WTC11 (cell line): ENCODE measurements around the gene FGD5. TPM values are rescaled to one million over a fixed set of nuclear protein-coding genes. Genes with fewer than 3 reads are reported as not detected.

Source experiments
- ATAC-seq: fragments of 200-7000 bp; cut with Tn5 transposase; 2 replicates; pipeline ENCODE4 v1.10.0; 2021; ENCODE audit warnings: mild to moderate bottlenecking, moderate library complexity
- CTCF ChIA-PET: fragments of 300-600 bp; sonication (Branson Sonifier 250); formaldehyde crosslinking; loops from one replicate; lab custom pipeline; 2021; ENCODE audit warnings: antibody characterized with exemption; lab: Charles Lee
- POLR2A ChIA-PET: fragments of 350-600 bp; sonication (Branson Sonifier 250); formaldehyde crosslinking; loops from one replicate; lab custom pipeline; 2021; ENCODE audit warnings: antibody characterized with exemption; lab: Charles Lee
- DNase-seq: peaks from one replicate; pipeline ENCODE4 v3.0.0; 2021; ENCODE audit warnings: low spot score
- H3K27ac Mint-ChIP-seq: 2 replicates; pipeline ENCODE4 v1.8.0; 2021; ENCODE audit warnings: mixed read lengths
- H3K27me3 Mint-ChIP-seq: 2 replicates; pipeline ENCODE4 v1.8.0; 2021; ENCODE audit warnings: low read depth, mild to moderate bottlenecking, moderate library complexity, mixed read lengths
- H3K36me3 Mint-ChIP-seq: 2 replicates; pipeline ENCODE4 v1.8.0; 2021; ENCODE audit warnings: mixed read lengths
- H3K4me1 Mint-ChIP-seq: 2 replicates; pipeline ENCODE4 v1.8.0; 2022; ENCODE audit warnings: mixed read lengths
- H3K4me3 Mint-ChIP-seq: 2 replicates; pipeline ENCODE4 v1.8.0; 2021; ENCODE audit warnings: mild to moderate bottlenecking, moderate library complexity, mixed read lengths
- H3K9me3 Mint-ChIP-seq: 2 replicates; pipeline ENCODE4 v1.8.0; 2021; ENCODE audit warnings: mixed read lengths
- ESRRA ChIP-seq: sonication (generic); formaldehyde crosslinking; IDR thresholded peaks from 2 replicates; pipeline ENCODE4 v1.8.1; 2022; ENCODE audit warnings: mild to moderate bottlenecking, missing genetic modification reagents, borderline replicate concordance
- FOXJ3 ChIP-seq: sonication (generic); formaldehyde crosslinking; IDR thresholded peaks from 2 replicates; pipeline ENCODE4 v1.9.0; 2021; ENCODE audit warnings: missing genetic modification reagents, mild to moderate bottlenecking, borderline replicate concordance
- JAZF1 ChIP-seq: fragments of 250-450 bp; sonication (Bioruptor Pico); IDR thresholded peaks from 2 replicates; pipeline ENCODE4 v1.9.0; 2021; ENCODE audit warnings: moderate library complexity, mild to moderate bottlenecking, inconsistent platforms
- NFATC4 ChIP-seq: fragments of 250-450 bp; sonication (Bioruptor Pico); IDR thresholded peaks from 2 replicates; pipeline ENCODE4 v1.9.0; 2021; ENCODE audit warnings: mild to moderate bottlenecking
- NR2C2 ChIP-seq: sonication (generic); formaldehyde crosslinking; IDR thresholded peaks from 2 replicates; pipeline ENCODE4 v1.8.0; 2022; ENCODE audit warnings: mild to moderate bottlenecking, missing genetic modification reagents
- RELA ChIP-seq: sonication (generic); formaldehyde crosslinking; IDR thresholded peaks from 2 replicates; pipeline ENCODE4 v1.8.1; 2022; ENCODE audit warnings: missing genetic modification reagents, mild to moderate bottlenecking, borderline replicate concordance
- SMAD4 ChIP-seq: sonication (generic); formaldehyde crosslinking; IDR thresholded peaks from 2 replicates; pipeline ENCODE4 v1.8.0; 2022; ENCODE audit warnings: mild to moderate bottlenecking, missing genetic modification reagents
- SP1 ChIP-seq: sonication (generic); formaldehyde crosslinking; conservative IDR thresholded peaks from 2 replicates; pipeline ENCODE4 v1.8.1; 2022; ENCODE audit warnings: missing genetic modification reagents
- TEAD1 ChIP-seq: sonication (generic); formaldehyde crosslinking; IDR thresholded peaks from 2 replicates; pipeline ENCODE4 v1.8.0; 2022; ENCODE audit warnings: mild to moderate bottlenecking, missing genetic modification reagents
- total RNA-seq: library from RNA; stranded (reverse); gene quantifications from 3 replicates; pipeline ENCODE4 v1.2.3, GENCODE V29; 2021
- TF ChIP-seq, protein P1 (sequence below): sonication (generic); formaldehyde crosslinking; conservative IDR thresholded peaks from 2 replicates; pipeline ENCODE4 v1.8.1; 2023; ENCODE audit warnings: mild to moderate bottlenecking, low read depth, missing genetic modification reagents, moderate library complexity
- TF ChIP-seq, protein P2 (sequence below): sonication (generic); formaldehyde crosslinking; IDR thresholded peaks from 2 replicates; pipeline ENCODE4 v1.8.0; 2022; ENCODE audit warnings: mild to moderate bottlenecking, missing genetic modification reagents
- TF ChIP-seq, protein P3 (sequence below): sonication (generic); formaldehyde crosslinking; IDR thresholded peaks from 2 replicates; pipeline ENCODE4 v1.8.0; 2022; ENCODE audit warnings: missing genetic modification reagents
- TF ChIP-seq, protein P4 (sequence below): sonication (generic); formaldehyde crosslinking; IDR thresholded peaks from 2 replicates; pipeline ENCODE4 v1.8.1; 2023; ENCODE audit warnings: mild to moderate bottlenecking, missing genetic modification reagents
- TF ChIP-seq, protein P5 (sequence below): sonication (generic); formaldehyde crosslinking; IDR thresholded peaks from 2 replicates; pipeline ENCODE4 v1.8.1; 2022; ENCODE audit warnings: mild to moderate bottlenecking, moderate library complexity, missing genetic modification reagents
- TF ChIP-seq, protein P6 (sequence below): sonication (generic); formaldehyde crosslinking; conservative IDR thresholded peaks from 2 replicates; pipeline ENCODE4 v1.8.1; 2022; ENCODE audit warnings: mild to moderate bottlenecking, missing genetic modification reagents

Gene FGD5
- total RNA-seq, 1 experiment from 2014 or later, result 18.3 TPM

DNA sequence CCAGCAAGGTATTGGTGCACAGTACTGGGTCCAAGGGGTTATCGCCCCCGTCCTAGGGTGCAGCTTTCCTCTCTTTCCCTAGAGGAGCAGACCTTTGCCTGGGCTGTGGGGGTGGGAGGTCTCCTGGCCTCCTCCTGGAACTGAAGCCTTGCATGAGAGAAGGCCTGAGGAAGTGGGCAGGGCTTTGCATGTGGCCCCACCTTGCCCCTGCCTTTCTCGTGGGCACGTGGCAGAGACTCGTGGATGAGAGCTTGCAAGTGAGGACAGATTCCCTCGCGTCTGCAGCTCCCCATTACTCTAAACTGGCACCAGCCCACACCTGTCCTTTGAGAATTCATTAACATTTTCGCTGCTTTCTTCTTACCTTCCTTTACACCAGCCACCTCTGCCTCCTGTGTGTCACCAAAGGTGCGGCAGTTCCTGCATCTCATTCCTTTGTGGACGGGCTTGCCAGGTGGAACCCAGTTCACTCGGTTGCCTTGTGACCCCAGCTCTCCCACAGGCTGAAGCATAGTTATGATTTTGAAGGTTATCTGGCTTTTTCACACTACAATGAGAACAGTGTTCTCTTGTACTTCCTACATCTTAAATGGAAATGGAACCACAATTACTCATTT, 87.7 kb downstream of the FGD5 start (continued):
- TF ChIP-seq, protein P1, sequence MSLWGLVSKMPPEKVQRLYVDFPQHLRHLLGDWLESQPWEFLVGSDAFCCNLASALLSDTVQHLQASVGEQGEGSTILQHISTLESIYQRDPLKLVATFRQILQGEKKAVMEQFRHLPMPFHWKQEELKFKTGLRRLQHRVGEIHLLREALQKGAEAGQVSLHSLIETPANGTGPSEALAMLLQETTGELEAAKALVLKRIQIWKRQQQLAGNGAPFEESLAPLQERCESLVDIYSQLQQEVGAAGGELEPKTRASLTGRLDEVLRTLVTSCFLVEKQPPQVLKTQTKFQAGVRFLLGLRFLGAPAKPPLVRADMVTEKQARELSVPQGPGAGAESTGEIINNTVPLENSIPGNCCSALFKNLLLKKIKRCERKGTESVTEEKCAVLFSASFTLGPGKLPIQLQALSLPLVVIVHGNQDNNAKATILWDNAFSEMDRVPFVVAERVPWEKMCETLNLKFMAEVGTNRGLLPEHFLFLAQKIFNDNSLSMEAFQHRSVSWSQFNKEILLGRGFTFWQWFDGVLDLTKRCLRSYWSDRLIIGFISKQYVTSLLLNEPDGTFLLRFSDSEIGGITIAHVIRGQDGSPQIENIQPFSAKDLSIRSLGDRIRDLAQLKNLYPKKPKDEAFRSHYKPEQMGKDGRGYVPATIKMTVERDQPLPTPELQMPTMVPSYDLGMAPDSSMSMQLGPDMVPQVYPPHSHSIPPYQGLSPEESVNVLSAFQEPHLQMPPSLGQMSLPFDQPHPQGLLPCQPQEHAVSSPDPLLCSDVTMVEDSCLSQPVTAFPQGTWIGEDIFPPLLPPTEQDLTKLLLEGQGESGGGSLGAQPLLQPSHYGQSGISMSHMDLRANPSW, result no peak
- TF ChIP-seq, protein P2, sequence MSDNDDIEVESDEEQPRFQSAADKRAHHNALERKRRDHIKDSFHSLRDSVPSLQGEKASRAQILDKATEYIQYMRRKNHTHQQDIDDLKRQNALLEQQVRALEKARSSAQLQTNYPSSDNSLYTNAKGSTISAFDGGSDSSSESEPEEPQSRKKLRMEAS, result no peak
- TF ChIP-seq NFATC4, result no peak

DNA sequence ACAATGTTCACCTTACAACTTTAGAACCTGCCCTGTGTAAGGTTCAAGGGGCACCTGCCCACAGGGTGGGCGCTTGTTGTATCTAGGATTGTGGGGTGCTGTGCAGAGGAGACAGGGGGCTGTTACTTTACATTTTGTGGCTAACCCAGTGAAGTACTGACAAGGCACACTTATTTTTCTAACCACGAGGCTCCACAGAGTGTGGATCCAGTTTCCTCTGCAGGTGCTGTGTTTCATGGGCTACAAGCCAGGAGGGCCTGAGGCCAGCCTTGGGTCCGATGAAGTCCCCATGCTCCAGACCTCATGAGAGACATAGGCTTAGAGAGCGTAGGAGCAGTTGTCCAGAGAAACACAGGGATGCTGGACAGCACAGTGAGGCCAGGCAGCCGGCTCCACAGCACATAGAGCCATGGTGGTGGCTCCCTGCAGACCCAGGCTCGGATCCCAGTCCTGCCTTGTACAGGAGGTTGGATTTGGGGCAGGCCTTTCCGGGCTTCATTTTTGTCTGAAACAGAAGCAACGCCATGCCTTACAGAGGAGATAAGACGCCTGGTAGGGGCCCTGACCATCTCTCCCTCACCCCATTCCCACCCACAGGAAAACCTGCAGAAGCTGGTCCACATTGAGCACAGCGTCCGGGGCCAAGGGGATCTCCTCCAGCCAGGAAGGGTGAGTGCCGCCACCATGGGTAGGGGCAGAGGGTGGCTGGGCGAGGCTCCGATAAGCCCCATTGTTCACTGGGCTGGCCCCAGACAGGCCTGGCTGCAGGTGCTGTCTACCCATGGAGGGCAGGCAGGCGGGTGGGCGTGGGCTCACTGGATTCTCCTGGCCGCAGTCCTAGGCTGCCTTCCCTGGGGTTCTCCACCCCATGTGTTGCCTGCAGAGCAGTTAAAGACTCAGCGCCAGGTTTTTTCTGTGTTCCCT, 88.5 kb downstream of the FGD5 start:
- ATAC-seq, result peak; percentile 36
- CTCF ChIA-PET, result no interaction called here
- no peak for DNase-seq

More for the DNA sequence above, 88.5 kb downstream of the FGD5 start:
- POLR2A ChIA-PET, result no interaction called here
- Mint-ChIP-seq H3K4me3 (no peak overlapping the region), H3K9me3 (peaks cover 21% of the 10 kb centered on the region)
- no peak for TF ChIP-seq NR2C2 (CRISPR knock-in tag)
- TF ChIP-seq, protein P3, sequence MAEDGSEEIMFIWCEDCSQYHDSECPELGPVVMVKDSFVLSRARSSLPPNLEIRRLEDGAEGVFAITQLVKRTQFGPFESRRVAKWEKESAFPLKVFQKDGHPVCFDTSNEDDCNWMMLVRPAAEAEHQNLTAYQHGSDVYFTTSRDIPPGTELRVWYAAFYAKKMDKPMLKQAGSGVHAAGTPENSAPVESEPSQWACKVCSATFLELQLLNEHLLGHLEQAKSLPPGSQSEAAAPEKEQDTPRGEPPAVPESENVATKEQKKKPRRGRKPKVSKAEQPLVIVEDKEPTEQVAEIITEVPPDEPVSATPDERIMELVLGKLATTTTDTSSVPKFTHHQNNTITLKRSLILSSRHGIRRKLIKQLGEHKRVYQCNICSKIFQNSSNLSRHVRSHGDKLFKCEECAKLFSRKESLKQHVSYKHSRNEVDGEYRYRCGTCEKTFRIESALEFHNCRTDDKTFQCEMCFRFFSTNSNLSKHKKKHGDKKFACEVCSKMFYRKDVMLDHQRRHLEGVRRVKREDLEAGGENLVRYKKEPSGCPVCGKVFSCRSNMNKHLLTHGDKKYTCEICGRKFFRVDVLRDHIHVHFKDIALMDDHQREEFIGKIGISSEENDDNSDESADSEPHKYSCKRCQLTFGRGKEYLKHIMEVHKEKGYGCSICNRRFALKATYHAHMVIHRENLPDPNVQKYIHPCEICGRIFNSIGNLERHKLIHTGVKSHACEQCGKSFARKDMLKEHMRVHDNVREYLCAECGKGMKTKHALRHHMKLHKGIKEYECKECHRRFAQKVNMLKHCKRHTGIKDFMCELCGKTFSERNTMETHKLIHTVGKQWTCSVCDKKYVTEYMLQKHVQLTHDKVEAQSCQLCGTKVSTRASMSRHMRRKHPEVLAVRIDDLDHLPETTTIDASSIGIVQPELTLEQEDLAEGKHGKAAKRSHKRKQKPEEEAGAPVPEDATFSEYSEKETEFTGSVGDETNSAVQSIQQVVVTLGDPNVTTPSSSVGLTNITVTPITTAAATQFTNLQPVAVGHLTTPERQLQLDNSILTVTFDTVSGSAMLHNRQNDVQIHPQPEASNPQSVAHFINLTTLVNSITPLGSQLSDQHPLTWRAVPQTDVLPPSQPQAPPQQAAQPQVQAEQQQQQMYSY (CRISPR knock-in tag), result no peak
- TF ChIP-seq, protein P4, sequence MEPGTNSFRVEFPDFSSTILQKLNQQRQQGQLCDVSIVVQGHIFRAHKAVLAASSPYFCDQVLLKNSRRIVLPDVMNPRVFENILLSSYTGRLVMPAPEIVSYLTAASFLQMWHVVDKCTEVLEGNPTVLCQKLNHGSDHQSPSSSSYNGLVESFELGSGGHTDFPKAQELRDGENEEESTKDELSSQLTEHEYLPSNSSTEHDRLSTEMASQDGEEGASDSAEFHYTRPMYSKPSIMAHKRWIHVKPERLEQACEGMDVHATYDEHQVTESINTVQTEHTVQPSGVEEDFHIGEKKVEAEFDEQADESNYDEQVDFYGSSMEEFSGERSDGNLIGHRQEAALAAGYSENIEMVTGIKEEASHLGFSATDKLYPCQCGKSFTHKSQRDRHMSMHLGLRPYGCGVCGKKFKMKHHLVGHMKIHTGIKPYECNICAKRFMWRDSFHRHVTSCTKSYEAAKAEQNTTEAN (CRISPR knock-in tag), result no peak
- TF ChIP-seq, protein P1, result no peak
- TF ChIP-seq, protein P2, result no peak
- no peak for TF ChIP-seq TEAD1 (CRISPR knock-in tag)
- TF ChIP-seq, protein P5, sequence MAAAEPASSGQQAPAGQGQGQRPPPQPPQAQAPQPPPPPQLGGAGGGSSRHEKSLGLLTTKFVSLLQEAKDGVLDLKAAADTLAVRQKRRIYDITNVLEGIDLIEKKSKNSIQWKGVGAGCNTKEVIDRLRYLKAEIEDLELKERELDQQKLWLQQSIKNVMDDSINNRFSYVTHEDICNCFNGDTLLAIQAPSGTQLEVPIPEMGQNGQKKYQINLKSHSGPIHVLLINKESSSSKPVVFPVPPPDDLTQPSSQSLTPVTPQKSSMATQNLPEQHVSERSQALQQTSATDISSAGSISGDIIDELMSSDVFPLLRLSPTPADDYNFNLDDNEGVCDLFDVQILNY, result no peak
- TF ChIP-seq SMAD4, result no peak
- TF ChIP-seq ESRRA, result no peak
- TF ChIP-seq JAZF1 (CRISPR knock-in tag), result no peak
- no peak for TF ChIP-seq FOXJ3 (CRISPR knock-in tag)
- TF ChIP-seq RELA (CRISPR knock-in tag), result no peak
- no peak for TF ChIP-seq SP1 (CRISPR knock-in tag)
- TF ChIP-seq, protein P6, sequence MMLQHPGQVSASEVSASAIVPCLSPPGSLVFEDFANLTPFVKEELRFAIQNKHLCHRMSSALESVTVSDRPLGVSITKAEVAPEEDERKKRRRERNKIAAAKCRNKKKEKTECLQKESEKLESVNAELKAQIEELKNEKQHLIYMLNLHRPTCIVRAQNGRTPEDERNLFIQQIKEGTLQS (CRISPR knock-in tag), result no peak
- TF ChIP-seq, all 79 proteins: peak for 0
- H3K4me1 Mint-ChIP-seq, result no peaks in the 10 kb centered on the region
- H3K27me3 Mint-ChIP-seq, result no peaks in the 10 kb centered on the region
- H3K27ac Mint-ChIP-seq, result no peak overlapping the region
- peaks cover 19% of the 10 kb centered on the region for H3K36me3 Mint-ChIP-seq
